ENCODE results near the gene MIGA2.

DNA sequence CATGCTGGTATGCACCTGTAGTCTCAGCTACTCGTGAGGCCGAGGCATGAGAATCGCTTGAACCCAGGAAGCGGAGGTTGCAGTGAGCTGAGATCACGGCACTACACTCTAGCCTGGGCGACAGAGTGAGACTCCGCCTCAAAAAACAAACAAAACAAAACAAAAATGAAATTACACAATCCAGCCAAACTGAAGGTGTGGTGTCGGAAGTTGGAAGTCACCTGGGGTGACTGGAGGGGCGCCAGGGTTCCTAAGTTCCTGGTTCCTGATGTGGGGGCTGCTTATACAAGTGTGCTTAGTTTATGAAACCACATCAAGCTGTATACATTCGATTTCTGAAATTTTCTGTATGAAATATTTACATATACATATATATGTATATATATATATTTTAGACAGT is 40.8 kb downstream of the MIGA2 start:
- TF ChIP-seq, protein P1, sequence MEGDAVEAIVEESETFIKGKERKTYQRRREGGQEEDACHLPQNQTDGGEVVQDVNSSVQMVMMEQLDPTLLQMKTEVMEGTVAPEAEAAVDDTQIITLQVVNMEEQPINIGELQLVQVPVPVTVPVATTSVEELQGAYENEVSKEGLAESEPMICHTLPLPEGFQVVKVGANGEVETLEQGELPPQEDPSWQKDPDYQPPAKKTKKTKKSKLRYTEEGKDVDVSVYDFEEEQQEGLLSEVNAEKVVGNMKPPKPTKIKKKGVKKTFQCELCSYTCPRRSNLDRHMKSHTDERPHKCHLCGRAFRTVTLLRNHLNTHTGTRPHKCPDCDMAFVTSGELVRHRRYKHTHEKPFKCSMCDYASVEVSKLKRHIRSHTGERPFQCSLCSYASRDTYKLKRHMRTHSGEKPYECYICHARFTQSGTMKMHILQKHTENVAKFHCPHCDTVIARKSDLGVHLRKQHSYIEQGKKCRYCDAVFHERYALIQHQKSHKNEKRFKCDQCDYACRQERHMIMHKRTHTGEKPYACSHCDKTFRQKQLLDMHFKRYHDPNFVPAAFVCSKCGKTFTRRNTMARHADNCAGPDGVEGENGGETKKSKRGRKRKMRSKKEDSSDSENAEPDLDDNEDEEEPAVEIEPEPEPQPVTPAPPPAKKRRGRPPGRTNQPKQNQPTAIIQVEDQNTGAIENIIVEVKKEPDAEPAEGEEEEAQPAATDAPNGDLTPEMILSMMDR (IDR thresholded peaks at IDR 0.05; ENCODE audit: insufficient read depth, low read length) = no peak
- TF ChIP-seq, protein P2, sequence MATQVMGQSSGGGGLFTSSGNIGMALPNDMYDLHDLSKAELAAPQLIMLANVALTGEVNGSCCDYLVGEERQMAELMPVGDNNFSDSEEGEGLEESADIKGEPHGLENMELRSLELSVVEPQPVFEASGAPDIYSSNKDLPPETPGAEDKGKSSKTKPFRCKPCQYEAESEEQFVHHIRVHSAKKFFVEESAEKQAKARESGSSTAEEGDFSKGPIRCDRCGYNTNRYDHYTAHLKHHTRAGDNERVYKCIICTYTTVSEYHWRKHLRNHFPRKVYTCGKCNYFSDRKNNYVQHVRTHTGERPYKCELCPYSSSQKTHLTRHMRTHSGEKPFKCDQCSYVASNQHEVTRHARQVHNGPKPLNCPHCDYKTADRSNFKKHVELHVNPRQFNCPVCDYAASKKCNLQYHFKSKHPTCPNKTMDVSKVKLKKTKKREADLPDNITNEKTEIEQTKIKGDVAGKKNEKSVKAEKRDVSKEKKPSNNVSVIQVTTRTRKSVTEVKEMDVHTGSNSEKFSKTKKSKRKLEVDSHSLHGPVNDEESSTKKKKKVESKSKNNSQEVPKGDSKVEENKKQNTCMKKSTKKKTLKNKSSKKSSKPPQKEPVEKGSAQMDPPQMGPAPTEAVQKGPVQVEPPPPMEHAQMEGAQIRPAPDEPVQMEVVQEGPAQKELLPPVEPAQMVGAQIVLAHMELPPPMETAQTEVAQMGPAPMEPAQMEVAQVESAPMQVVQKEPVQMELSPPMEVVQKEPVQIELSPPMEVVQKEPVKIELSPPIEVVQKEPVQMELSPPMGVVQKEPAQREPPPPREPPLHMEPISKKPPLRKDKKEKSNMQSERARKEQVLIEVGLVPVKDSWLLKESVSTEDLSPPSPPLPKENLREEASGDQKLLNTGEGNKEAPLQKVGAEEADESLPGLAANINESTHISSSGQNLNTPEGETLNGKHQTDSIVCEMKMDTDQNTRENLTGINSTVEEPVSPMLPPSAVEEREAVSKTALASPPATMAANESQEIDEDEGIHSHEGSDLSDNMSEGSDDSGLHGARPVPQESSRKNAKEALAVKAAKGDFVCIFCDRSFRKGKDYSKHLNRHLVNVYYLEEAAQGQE (IDR thresholded peaks at IDR 0.05; ENCODE audit: insufficient replicate concordance, low read depth) = no peak

Data from HL-60 (cell line).